SJCRH30 (cell line): ENCODE results near the gene TSFM. TPM values are rescaled to one million over a fixed set of nuclear protein-coding genes. Genes with fewer than 3 reads are reported as not detected.

Experiments used
- DNase-seq, 2 experiments: peaks; one replicate each; pipeline ENCODE4 v3.0.0-alpha.2; 2015 to 2020
- H3K27ac ChIP-seq: fragments of 250-450 bp; sonication (Bioruptor Pico); 2 replicates; pipeline ENCODE4 v1.5.1; 2020; ENCODE audit warnings: mild to moderate bottlenecking, moderate library complexity
- H3K27me3 ChIP-seq: fragments of 250-450 bp; sonication (Bioruptor Pico); 2 replicates; pipeline ENCODE4 v1.5.1; 2020; ENCODE audit warnings: mild to moderate bottlenecking, moderate library complexity
- H3K36me3 ChIP-seq: fragments of 250-450 bp; sonication (Bioruptor Pico); 2 replicates; pipeline ENCODE4 v1.5.1; 2020; ENCODE audit warnings: mild to moderate bottlenecking, moderate library complexity
- H3K4me1 ChIP-seq: fragments of 250-450 bp; sonication (Bioruptor Pico); 2 replicates; pipeline ENCODE4 v1.5.1; 2020; ENCODE audit warnings: mild to moderate bottlenecking, moderate library complexity
- H3K4me3 ChIP-seq: fragments of 250-450 bp; sonication (Bioruptor Pico); 2 replicates; pipeline ENCODE4 v1.5.1; 2020; ENCODE audit warnings: mild to moderate bottlenecking, moderate library complexity
- H3K9me3 ChIP-seq: fragments of 250-450 bp; sonication (Bioruptor Pico); replicated peaks from 2 replicates; pipeline ENCODE4 v1.5.1; 2020; ENCODE audit warnings: mild to moderate bottlenecking, moderate library complexity
- total RNA-seq: library from RNA; depleted of rRNA; stranded (reverse); fragments of >200 nt; shearing (Covaris generic); gene quantifications from 2 replicates; pipeline ENCODE4 v1.2.3, GENCODE V29; 2014; rRNA removed

TSFM gene
- total RNA-seq, 1 experiment from 2014 or later = 440 TPM

DNA sequence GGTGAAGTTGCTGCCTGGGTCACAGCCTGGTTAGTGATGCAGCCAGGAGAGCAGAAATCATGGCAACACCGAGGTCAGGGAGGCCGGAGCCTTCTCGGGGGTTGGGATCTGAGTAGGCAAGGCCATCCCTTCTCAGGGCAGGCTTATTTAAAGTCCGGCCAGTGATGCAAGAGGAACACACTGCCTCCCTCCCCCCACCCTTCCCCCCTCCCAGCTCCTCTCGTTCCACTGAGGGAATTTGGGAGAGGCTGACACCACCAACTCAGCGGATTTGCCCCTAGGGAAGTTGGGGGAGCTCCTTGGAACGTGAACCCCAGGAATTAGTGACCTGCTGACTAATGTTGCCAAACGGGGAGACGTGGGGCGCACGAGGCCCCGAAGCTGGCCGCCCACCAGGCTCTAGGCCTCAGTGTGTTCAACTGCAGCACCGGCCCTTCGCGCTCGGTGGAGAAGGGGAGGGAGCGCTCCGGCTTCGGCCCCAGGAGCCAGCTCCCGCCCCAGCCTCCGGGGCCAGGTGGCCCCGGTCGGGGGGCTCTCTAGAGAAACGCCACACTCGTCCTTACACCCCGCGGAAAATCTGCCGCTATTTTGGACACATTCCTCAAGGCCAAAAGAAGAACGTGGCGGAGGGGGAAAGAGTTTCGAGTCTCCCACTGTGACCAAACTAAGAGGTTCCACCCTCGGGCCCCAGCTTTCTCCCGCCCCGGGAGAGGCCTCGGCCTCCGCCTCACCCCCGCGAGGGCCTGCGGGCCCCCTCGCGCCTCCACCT lies 62.3 kb downstream of the TSFM start:
- Histone ChIP-seq H3K36me3 (peaks cover 4% of the 10 kb centered on the region; the same call in 1 of the 2 replicates), H3K4me1 (peaks cover 35% of the 10 kb centered on the region), H3K27ac (peak overlapping the region; percentile 92), H3K27me3 (peaks cover 21% of the 10 kb centered on the region), H3K4me3 (peak overlapping the region; percentile 93), H3K9me3 (no peaks in the 10 kb centered on the region)
- DNase-seq = peak in 1 of 2 experiments; percentile 98

DNA sequence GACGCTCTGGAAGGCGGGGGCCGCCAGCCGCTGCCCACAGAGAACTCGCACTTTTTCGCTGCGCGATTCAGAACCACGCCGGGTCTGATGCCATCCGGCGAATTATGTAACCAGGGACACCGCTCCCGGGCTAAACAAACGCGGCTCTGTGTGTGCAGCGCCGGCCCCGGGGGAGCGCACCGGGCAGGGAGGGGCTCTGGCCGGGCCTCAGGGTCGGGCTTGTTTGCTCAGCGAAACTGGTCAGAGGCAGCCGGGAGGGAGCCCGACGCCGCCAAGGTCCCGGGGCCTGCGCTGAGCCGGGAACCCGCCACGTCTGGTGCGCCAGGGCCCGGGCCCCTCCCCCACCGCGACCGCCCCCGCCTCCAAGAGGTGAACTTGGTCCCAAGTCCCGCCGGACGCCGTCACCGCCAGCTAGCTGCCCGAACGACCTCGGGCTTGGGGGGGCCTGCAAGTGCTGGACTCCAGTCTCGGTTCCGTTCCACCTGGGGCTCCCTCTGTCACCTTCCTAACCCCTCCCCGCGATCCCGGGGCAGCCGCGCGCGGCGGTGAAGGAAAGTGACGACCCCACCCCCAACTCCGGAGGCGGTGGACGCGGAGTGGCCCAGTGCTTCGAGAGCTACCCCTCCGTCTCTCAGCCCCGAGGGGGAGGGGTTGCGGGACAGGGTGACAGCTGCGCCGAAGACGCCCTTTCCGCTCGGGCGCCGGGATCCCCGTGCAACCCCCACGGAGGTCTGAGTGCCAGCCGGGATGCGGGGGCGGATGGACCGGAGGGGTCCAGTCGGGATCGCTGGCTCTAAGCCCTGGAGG lies 63.1 kb downstream of the TSFM start:
- peak in 1 of 2 experiments; percentile 100 for DNase-seq
- H3K9me3 ChIP-seq = no peaks in the 10 kb centered on the region
- H3K27ac ChIP-seq = peak overlapping the region; percentile 92
- H3K4me3 ChIP-seq = peak overlapping the region; percentile 93
- H3K27me3 ChIP-seq = peaks cover 29% of the 10 kb centered on the region
- peaks cover 4% of the 10 kb centered on the region; the same call in 1 of the 2 replicates for H3K36me3 ChIP-seq
- H3K4me1 ChIP-seq = peaks cover 31% of the 10 kb centered on the region

DNA sequence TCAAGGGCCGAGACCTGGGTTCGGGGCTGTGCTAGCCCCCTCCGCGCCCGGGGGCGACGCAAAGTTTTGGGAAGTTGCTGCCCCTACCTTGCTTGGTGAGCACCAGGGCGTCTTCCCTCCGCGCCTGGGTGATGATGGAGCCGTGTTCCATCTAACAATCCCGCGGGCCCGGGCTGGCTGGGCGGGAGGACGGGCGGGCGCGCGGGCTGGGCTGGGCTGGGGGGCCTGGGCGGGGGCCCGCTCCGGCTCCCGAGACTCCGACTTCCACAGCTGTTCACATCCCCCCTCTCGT lies 63.6 kb downstream of the TSFM start:
- DNase-seq = no peak
- H3K36me3 ChIP-seq = peaks cover 4% of the 10 kb centered on the region; the same call in 1 of the 2 replicates
- peaks cover 35% of the 10 kb centered on the region for H3K27me3 ChIP-seq
- no peaks in the 10 kb centered on the region for H3K9me3 ChIP-seq
- H3K4me3 ChIP-seq = peak overlapping the region; percentile 93
- peak overlapping the region; percentile 92 for H3K27ac ChIP-seq
- H3K4me1 ChIP-seq = peaks cover 26% of the 10 kb centered on the region

DNA sequence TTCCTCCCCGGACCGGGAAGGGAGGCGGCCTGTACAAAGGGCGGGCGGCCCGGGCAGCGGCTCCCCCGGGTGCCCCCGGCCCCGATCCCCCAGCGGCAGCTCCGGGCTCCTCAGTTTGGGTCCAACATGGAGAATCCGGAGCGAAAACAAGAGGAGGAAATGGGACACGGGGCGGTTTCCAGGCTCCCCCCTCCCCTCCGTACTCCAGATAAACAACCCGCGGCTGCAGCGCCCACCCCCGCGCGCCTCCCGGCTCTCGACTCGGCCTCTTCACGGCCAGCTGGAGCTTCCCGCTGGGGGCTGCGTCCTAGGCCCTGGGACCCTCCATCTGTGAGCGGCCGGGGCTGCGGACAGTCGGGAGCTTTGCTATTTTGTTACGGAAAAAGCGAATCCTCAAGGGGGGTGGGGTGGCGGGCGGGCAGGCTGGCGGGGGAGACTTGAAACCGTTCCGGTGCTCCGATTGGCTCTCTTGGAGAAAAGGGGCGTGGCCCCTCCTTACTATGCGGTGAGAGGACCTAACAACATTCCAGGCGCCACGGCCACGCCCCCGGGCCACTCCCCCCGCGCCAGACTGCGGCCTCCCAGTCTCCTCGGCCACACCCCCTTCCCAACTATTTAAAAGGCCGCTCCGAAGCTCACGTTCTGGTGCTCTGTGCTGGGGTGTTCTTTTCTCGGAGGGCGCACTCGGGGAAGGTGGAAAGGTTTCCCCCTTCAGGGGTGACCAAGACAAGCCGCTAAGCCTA lies 64.2 kb downstream of the TSFM start, which contains the start of gene CTDSP2:
CTDSP2 (minus strand) TSS at position 153 of the 743 bp plus-strand sequence. CDS start 294 bp downstream, outside the sequence.
- H3K27me3 ChIP-seq = peaks cover 40% of the 10 kb centered on the region
- DNase-seq = peak in 1 of 2 experiments; percentile 100
- H3K4me1 ChIP-seq = peaks cover 20% of the 10 kb centered on the region
- H3K4me3 ChIP-seq = peak within 1 kb of the TSS; percentile 93
- no peaks in the 10 kb centered on the region for H3K9me3 ChIP-seq
- H3K27ac ChIP-seq = peak within 1 kb of the TSS; percentile 92
- H3K36me3 ChIP-seq = peaks cover 4% of the 10 kb centered on the region; the same call in 1 of the 2 replicates

Other genes with a start within 250 kb of the TSFM start
- 63.5 and 83.3 TPM in 2 replicates for gene DCTN2, start 235.6 kb upstream of the TSFM start, total RNA-seq
- 0.41 and 0.47 TPM in 2 replicates for gene KIF5A, start 232.7 kb upstream of the TSFM start, total RNA-seq
- gene PIP4K2C, start 191.6 kb upstream of the TSFM start, total RNA-seq = 170 and 171 TPM in 2 replicates
- gene DTX3, start 178.0 kb upstream of the TSFM start, total RNA-seq = 157 and 192 TPM in 2 replicates
- gene ARHGEF25, start 171.4 kb upstream of the TSFM start, total RNA-seq = 234 and 262 TPM in 2 replicates
- 82.7 and 104 TPM in 2 replicates for gene B4GALNT1, start 149.6 kb upstream of the TSFM start, total RNA-seq
- 1,587 and 1,701 TPM in 2 replicates for gene OS9, start 88.7 kb upstream of the TSFM start, total RNA-seq
- gene AGAP2, start 44.0 kb upstream of the TSFM start, total RNA-seq = 38.6 and 39.7 TPM in 2 replicates
- gene TSPAN31, start 37.7 kb upstream of the TSFM start, total RNA-seq = 292 and 318 TPM in 2 replicates
- gene CDK4, start 30.5 kb upstream of the TSFM start, total RNA-seq = 5,376 and 5,685 TPM in 2 replicates
- gene MARCHF9, start 27.7 kb upstream of the TSFM start, total RNA-seq = 136 and 147 TPM in 2 replicates
- gene CYP27B1, start 15.7 kb upstream of the TSFM start, total RNA-seq = 72.6 and 97.4 TPM in 2 replicates
- gene METTL1, start 10.7 kb upstream of the TSFM start, total RNA-seq = 316 and 341 TPM in 2 replicates
- gene EEF1AKMT3, start 10.2 kb upstream of the TSFM start, total RNA-seq = 93.5 and 100 TPM in 2 replicates
- 107 and 111 TPM in 2 replicates for gene AVIL, start 35.9 kb downstream of the TSFM start, total RNA-seq
- 803 and 887 TPM in 2 replicates for gene CTDSP2, start 63.9 kb downstream of the TSFM start, total RNA-seq
- 223 and 224 TPM in 2 replicates for gene ATP23, start 158.8 kb downstream of the TSFM start, total RNA-seq